NCI-H345 (cell line): ENCODE results near the gene RNF208.

Source experiments
- DNase-seq: peaks from one replicate; lab custom pipeline; 2025; lab: John Stamatoyannopoulos, UW

Gene RNF208

GRCh38 chr9:137214620-137215019 is 7.4 kb downstream of the RNF208 start:
- DNase-seq, result no peak

- no peak for DNase-seq
Observed at GRCh38 chr9:137213160-137214060, 8.6 kb downstream of the RNF208 start.

GRCh38 chr9:137212520-137212919 is 9.5 kb downstream of the RNF208 start:
- no peak for DNase-seq

- DNase-seq, result no peak
Observed at GRCh38 chr9:137211532-137211931, 10.5 kb downstream of the RNF208 start.

- DNase-seq, result no peak
Observed at GRCh38 chr9:137206602-137207001, 15.4 kb downstream of the RNF208 start.

- peak; percentile 88 for DNase-seq
Observed at GRCh38 chr9:137205126-137206069, 16.6 kb downstream of the RNF208 start, which contains the start of the genes NDOR1 and TMEM203. NDOR1 (plus strand) TSS chr9:137205700; CDS start chr9:137205778, 78 bp downstream. TMEM203 (minus strand) TSS chr9:137205648; CDS start chr9:137205414, 234 bp downstream.

GRCh38 chr9:137204731-137205125 is 17.3 kb downstream of the RNF208 start:
- DNase-seq, result no peak

- DNase-seq, result no peak
Observed at GRCh38 chr9:137202966-137203365, 19.1 kb downstream of the RNF208 start.

- no peak for DNase-seq
Observed at GRCh38 chr9:137201205-137201868, 20.7 kb downstream of the RNF208 start.

GRCh38 chr9:137200311-137201204 is 21.5 kb downstream of the RNF208 start, which contains the start of gene TPRN:
TPRN (minus strand) TSS chr9:137200741; CDS start chr9:137200711, 30 bp downstream.
- peak; percentile 99 for DNase-seq

- no peak for DNase-seq
Observed at GRCh38 chr9:137199411-137200121, 22.5 kb downstream of the RNF208 start.

- DNase-seq, result no peak
Observed at GRCh38 chr9:137198902-137199283, 23.1 kb downstream of the RNF208 start.

- no peak for DNase-seq
Observed at GRCh38 chr9:137198051-137198901, 23.8 kb downstream of the RNF208 start.

GRCh38 chr9:137195525-137196220 is 26.4 kb downstream of the RNF208 start:
- peak; percentile 96 for DNase-seq

GRCh38 chr9:137194909-137195308 is 27.1 kb downstream of the RNF208 start:
- peak; percentile 52 for DNase-seq

- DNase-seq, result no peak
Observed at GRCh38 chr9:137194388-137194787, 27.7 kb downstream of the RNF208 start.

GRCh38 chr9:137193771-137194170 is 28.3 kb downstream of the RNF208 start:
- no peak for DNase-seq

- no peak for DNase-seq
Observed at GRCh38 chr9:137192859-137193258, 29.2 kb downstream of the RNF208 start.

GRCh38 chr9:137192448-137192780 is 29.6 kb downstream of the RNF208 start:
- no peak for DNase-seq
